ENCODE results near the gene CEACAM6. TPM values are rescaled to one million over a fixed set of nuclear protein-coding genes. Genes with fewer than 3 reads are reported as not detected.

Gene CEACAM6
- polyA plus RNA-seq, 1 of the 3 experiments (the other 2 are of a cell fraction) = not detected

GRCh38 chr19:41811036-41811435, 55.7 kb downstream of the CEACAM6 start:
- H3K4me1 ChIP-seq (ENCODE audit: control insufficient read depth in 1 of 2, insufficient read depth in 2 of 2, low read depth in 1 of 2, low read length in 1 of 2) = no peaks in the 10 kb centered on the region
- H3K9me3 ChIP-seq = no peaks in the 10 kb centered on the region
- WGBS (ENCODE audit: low lambda C conversion rate) = 15% methylated on average over 3 of the region's 3 CpGs
- no peaks in the 10 kb centered on the region for H3F3A ChIP-seq (replicated peaks; ENCODE audit: insufficient read depth)
- no peak overlapping the region for H2AFZ ChIP-seq (ENCODE audit: low read depth)
- H3K9me2 ChIP-seq = no peaks in the 10 kb centered on the region
- ChIA-PET POLR2A (no interaction called here), CTCF (interaction anchor here (1.1 to 3.3 kb wide), 3 partner anchors 16 to 58 kb away, joined by 4 to 16 read pairs (median 6); partner anchors contain the start of gene CEACAM3)
- H3K4me3 ChIP-seq (ENCODE audit: low read depth in 2 of 2, low read length in 1 of 2) = no peak overlapping the region
- H3K27me3 ChIP-seq (ENCODE audit: insufficient read depth) = peaks cover 12% of the 10 kb centered on the region; the same call in 1 of the 2 replicates
- no peak for DNase-seq
- no peak overlapping the region for H3K9ac ChIP-seq
- no peak overlapping the region for H3K4me2 ChIP-seq
- H4K20me1 ChIP-seq (ENCODE audit: insufficient read depth) = no peaks in the 10 kb centered on the region
- H3K79me2 ChIP-seq (ENCODE audit: insufficient read depth) = no peaks in the 10 kb centered on the region
- TF ChIP-seq MXI1 (IDR thresholded peaks at IDR 0.05; ENCODE audit: low read depth, low read length) = no peak
- TF ChIP-seq CHD2 (IDR thresholded peaks at IDR 0.05; ENCODE audit: low read length, partially characterized antibody) = no peak
- no peak for TF ChIP-seq TEAD4 (IDR thresholded peaks at IDR 0.05; ENCODE audit: borderline replicate concordance, insufficient read depth)
- no peak for TF ChIP-seq CTCF (IDR thresholded peaks at IDR 0.05)
- no peak for TF ChIP-seq SMC3 (IDR thresholded peaks at IDR 0.05; ENCODE audit: low read depth, low read length)
- TF ChIP-seq JUND (IDR thresholded peaks at IDR 0.05) = no peak
- no peak for TF ChIP-seq REST (IDR thresholded peaks at IDR 0.05; ENCODE audit: low read depth, low read length)
- no peak for TF ChIP-seq RFX5 (IDR thresholded peaks at IDR 0.05; ENCODE audit: low read length)
- no peak for TF ChIP-seq PBX3 (IDR thresholded peaks at IDR 0.05)
- TF ChIP-seq RXRA (IDR thresholded peaks at IDR 0.05; ENCODE audit: borderline replicate concordance, low read depth) = no peak
- no peak for TF ChIP-seq TAF1 (IDR thresholded peaks at IDR 0.05; ENCODE audit: borderline replicate concordance, low read depth, low read length)
- no peak for TF ChIP-seq USF2 (IDR thresholded peaks at IDR 0.05; ENCODE audit: borderline replicate concordance, low read depth, low read length)
- no peak overlapping the region for H3K27ac ChIP-seq (ENCODE audit: low read depth in 2 of 2, low read length in 1 of 2)
- H3K36me3 ChIP-seq (replicated peaks in 1 of 2; ENCODE audit: control insufficient read depth in 1 of 2, insufficient read depth in 2 of 2, low read length in 1 of 2) = no peaks in the 10 kb centered on the region

Measured in SK-N-SH (cell line).